Osteoblast (primary cell): ENCODE data around the gene LAPTM5. TPM values are rescaled to one million over a fixed set of nuclear protein-coding genes. Genes with fewer than 3 reads are reported as not detected.
A peak's percentile ranks its signal among the peaks of the same experiment; 100 is the strongest.

Experiments used
- DNase-seq: peaks from one replicate; pipeline ENCODE4 v3.0.0; 2011; ENCODE audit warnings: low spot score, mixed read lengths; ENCODE audit not compliant: insufficient read length; ENCODE audit errors: missing footprints
- H2AFZ ChIP-seq: 2 replicates; pipeline ENCODE4 v1.6.0; 2011; ENCODE audit warnings: mild to moderate bottlenecking, low read length
- H3K27ac ChIP-seq: 2 replicates; pipeline ENCODE4 v1.5.1; 2011; ENCODE audit warnings: mild to moderate bottlenecking, low read depth, low read length, moderate library complexity
- H3K27me3 ChIP-seq: 2 replicates; pipeline ENCODE4 v1.6.0; 2012; ENCODE audit warnings: mild to moderate bottlenecking, control low read depth, inconsistent platforms, low read length, moderate library complexity; ENCODE audit not compliant: insufficient read depth
- H3K36me3 ChIP-seq: 2 replicates; pipeline ENCODE4 v1.5.1; 2011; ENCODE audit warnings: mild to moderate bottlenecking, low read length, control low read depth, moderate library complexity; ENCODE audit not compliant: insufficient read depth
- H3K4me1 ChIP-seq: 2 replicates; pipeline ENCODE4 v1.5.1; 2011; ENCODE audit warnings: mild to moderate bottlenecking, low read length, control low read depth, moderate library complexity; ENCODE audit not compliant: insufficient read depth
- H3K4me2 ChIP-seq: 2 replicates; pipeline ENCODE4 v1.6.0; 2011; ENCODE audit warnings: mild to moderate bottlenecking, low read length; ENCODE audit not compliant: insufficient read depth
- H3K4me3 ChIP-seq: fragments of 200-600 bp; sonication (generic); 3 replicates; pipeline ENCODE4 v1.5.1; 2012; ENCODE audit warnings: mild to moderate bottlenecking, low read length, inconsistent platforms; ENCODE audit not compliant: insufficient read depth
- H3K79me2 ChIP-seq: 2 replicates; pipeline ENCODE4 v1.6.0; 2012; ENCODE audit warnings: mild to moderate bottlenecking, low read length, control low read depth, inconsistent platforms; ENCODE audit not compliant: insufficient read depth
- H3K9me3 ChIP-seq: 2 replicates; pipeline ENCODE4 v1.5.1; 2011; ENCODE audit warnings: low read depth, low read length, control low read depth
- H4K20me1 ChIP-seq: 2 replicates; pipeline ENCODE4 v1.6.0; 2012; ENCODE audit warnings: mild to moderate bottlenecking, low read length, control low read depth; ENCODE audit not compliant: insufficient read depth
- CTCF ChIP-seq: IDR thresholded peaks from 2 replicates; pipeline ENCODE4 v1.5.1; 2011; ENCODE audit warnings: mild to moderate bottlenecking, low read depth, low read length, moderate library complexity; ENCODE audit errors: extremely low read depth
- total RNA-seq: library from RNA; depleted of rRNA; stranded (reverse); fragments of >200 nt; gene quantifications from 2 replicates; pipeline ENCODE4 v1.2.3, GENCODE V29; 2012

Gene LAPTM5
- total RNA-seq, 1 donor: 0.72 TPM

GRCh38 chr1:30782361-30783255 is 25.0 kb upstream of the LAPTM5 start:
- Histone ChIP-seq H3K9me3 (no peaks in the 10 kb centered on the region), H4K20me1 (no peaks in the 10 kb centered on the region), H3K36me3 (no peaks in the 10 kb centered on the region), H3K4me1 (peaks cover 15% of the 10 kb centered on the region), H3K4me2 (peak overlapping the region; percentile 55), H3K27me3 (peaks cover 8% of the 10 kb centered on the region), H3K79me2 (no peaks in the 10 kb centered on the region), H3K27ac (no peak overlapping the region), H3K4me3 (no peak overlapping the region), H2AFZ (peak overlapping the region; percentile 78)
- peak; percentile 98 for DNase-seq
- peak; percentile 57 for TF ChIP-seq CTCF

GRCh38 chr1:30781906-30782305 is 24.3 kb upstream of the LAPTM5 start:
- Histone ChIP-seq H3K4me2 (no peak overlapping the region), H3K36me3 (no peaks in the 10 kb centered on the region), H3K4me1 (peaks cover 15% of the 10 kb centered on the region), H3K79me2 (no peaks in the 10 kb centered on the region), H4K20me1 (no peaks in the 10 kb centered on the region), H2AFZ (no peak overlapping the region), H3K27me3 (peaks cover 8% of the 10 kb centered on the region), H3K9me3 (no peaks in the 10 kb centered on the region), H3K27ac (no peak overlapping the region), H3K4me3 (no peak overlapping the region)
- TF ChIP-seq CTCF: no peak
- peak; percentile 26 for DNase-seq

GRCh38 chr1:30780409-30780808 is 22.8 kb upstream of the LAPTM5 start:
- H3K4me2 ChIP-seq: no peak overlapping the region
- peaks cover 1% of the 10 kb centered on the region for H3K27me3 ChIP-seq
- no peak for TF ChIP-seq CTCF
- H3K36me3 ChIP-seq: no peaks in the 10 kb centered on the region
- H3K4me3 ChIP-seq: no peak overlapping the region
- no peaks in the 10 kb centered on the region for H3K9me3 ChIP-seq
- no peak overlapping the region for H3K27ac ChIP-seq
- DNase-seq: peak; percentile 42
- no peak overlapping the region for H2AFZ ChIP-seq
- H3K4me1 ChIP-seq: peaks cover 15% of the 10 kb centered on the region
- no peaks in the 10 kb centered on the region for H3K79me2 ChIP-seq
- H4K20me1 ChIP-seq: no peaks in the 10 kb centered on the region

GRCh38 chr1:30779294-30780071 is 21.9 kb upstream of the LAPTM5 start:
- Histone ChIP-seq H3K27ac (no peak overlapping the region), H3K4me1 (peaks cover 15% of the 10 kb centered on the region), H3K4me3 (no peak overlapping the region), H3K9me3 (no peaks in the 10 kb centered on the region), H3K4me2 (no peak overlapping the region), H3K27me3 (no peaks in the 10 kb centered on the region), H2AFZ (no peak overlapping the region), H3K36me3 (no peaks in the 10 kb centered on the region), H4K20me1 (no peaks in the 10 kb centered on the region), H3K79me2 (no peaks in the 10 kb centered on the region)
- peak; percentile 94 for DNase-seq
- TF ChIP-seq CTCF: peak; percentile 93
